Pancreas (tissue), 10 donors: ENCODE results near the gene PPME1. TPM values are rescaled to one million over a fixed set of nuclear protein-coding genes. Genes with fewer than 3 reads are reported as not detected.
"Not testable (repeated sequence)": the region's sequence is repeated elsewhere in the genome, so short reads cannot be mapped to it uniquely, and the experiment has no call there.

Experiments
- ATAC-seq, 4 donors: fragments of 200-7000 bp; cut with Tn5 transposase; one replicate each; pipeline versions ENCODE4 v1.8.0 to v1.9.1; 2020; ENCODE audit warnings: mild to moderate bottlenecking in 4 of 4, moderate library complexity in 4 of 4
- DNase-seq, 6 donors: peaks; one replicate each; pipeline ENCODE4 v3.0.0-alpha.2; 2020
- FAIRE-seq: peaks from 2 replicates; lab custom pipeline; 2012; peaks lifted over from hg19 to GRCh38; lab: Jason Lieb, UNC
- H3K27ac ChIP-seq, 4 donors: fragments of 200-600 bp; sonication (generic); 1 replicate in 3 of 4; 2 replicates in 1 of 4; pipeline versions ENCODE4 v1.5.0 to v1.8.0; 2020
- H3K27me3 ChIP-seq, 4 donors: fragments of 200-600 bp; one replicate each; pipeline ENCODE4 v1.8.0; 2021
- H3K36me3 ChIP-seq, 3 donors: fragments of 200-600 bp; sonication (generic) in 1 of 3; one replicate each; pipeline versions ENCODE4 v1.5.0 to v1.8.0; 2020 to 2021
- H3K4me1 ChIP-seq, 3 donors: fragments of 200-600 bp; one replicate each; pipeline ENCODE4 v1.8.0; 2021
- H3K4me3 ChIP-seq, 4 donors: fragments of 200-600 bp; sonication (generic) in 2 of 4; one replicate each; pipeline versions ENCODE4 v1.5.0 to v1.8.0; 2020 to 2021
- H3K9me3 ChIP-seq, 4 donors: fragments of 200-600 bp; one replicate each; pipeline ENCODE4 v1.8.0; 2021
- CTCF ChIP-seq, 4 donors: fragments of 200-600 bp; sonication (generic) in 3 of 4; IDR thresholded peaks; one replicate each; pipeline versions ENCODE4 v1.5.0 to v1.8.0; 2021; ENCODE audit warnings: antibody characterized with exemption in 4 of 4
- WGBS, 2 donors: extraction: QIAGEN DNeasy Blood & Tissue Kit; methylation state at CpG; one replicate each; pipeline ENCODE4 v1.1.7; 2013; 5-methylcytosine and 5-hydroxymethylcytosine counted together
- intact Hi-C, 3 donors: fragments of 100-400 bp; cut with DNase I; formaldehyde crosslinking; loops; one replicate each; pipeline versions ENCODE4 v1.11.1 to v1.14.2; 2022
- polyA plus RNA-seq, 2 donors: library from polyadenylated mRNA; stranded (reverse); fragments of 200-250 nt; gene quantifications; one replicate each; pipeline ENCODE4 v1.2.3, GENCODE V29; 2013
- total RNA-seq, 6 donors: library from RNA; stranded (reverse); fragmentation: NEBNext Ultra II Directional in 4 of 6; extraction: Animal tissue kit (Norgen Biotek cat#: 25700) in 4 of 6; gene quantifications; one replicate each; pipeline versions ENCODE4 v1.2.1 to v1.2.4, GENCODE V29; 2021 to 2023
- donor health status: healthy with polysubstance abuse.
- donor health status: DM: no; HTN: no; CAD: no; lungs with moderate emphysema.
- donor health status: DM: no; HTN: no; CAD: no.
- donor health status: control.
- donor health status: control.
- donor health status: Bipolar disorder and iron deficiency.
- donor health status: DM: yes; HTN: yes; CAD: no.
- donor health status: DM: no; HTN: no; CAD: no.
- donor health status: DM: no; HTN: no; CAD: no.
- donor health status: DM: yes; HTN: yes; CAD: no.

The PPME1 gene, protein sequence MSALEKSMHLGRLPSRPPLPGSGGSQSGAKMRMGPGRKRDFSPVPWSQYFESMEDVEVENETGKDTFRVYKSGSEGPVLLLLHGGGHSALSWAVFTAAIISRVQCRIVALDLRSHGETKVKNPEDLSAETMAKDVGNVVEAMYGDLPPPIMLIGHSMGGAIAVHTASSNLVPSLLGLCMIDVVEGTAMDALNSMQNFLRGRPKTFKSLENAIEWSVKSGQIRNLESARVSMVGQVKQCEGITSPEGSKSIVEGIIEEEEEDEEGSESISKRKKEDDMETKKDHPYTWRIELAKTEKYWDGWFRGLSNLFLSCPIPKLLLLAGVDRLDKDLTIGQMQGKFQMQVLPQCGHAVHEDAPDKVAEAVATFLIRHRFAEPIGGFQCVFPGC
- 10 to 100 TPM in 5 of 6 donors, 1 to 10 TPM in 1; 9.6 to 18.7 (median 13.6) TPM for total RNA-seq
- 10 to 100 TPM; 11.7 to 20.6 TPM for polyA plus RNA-seq

DNA sequence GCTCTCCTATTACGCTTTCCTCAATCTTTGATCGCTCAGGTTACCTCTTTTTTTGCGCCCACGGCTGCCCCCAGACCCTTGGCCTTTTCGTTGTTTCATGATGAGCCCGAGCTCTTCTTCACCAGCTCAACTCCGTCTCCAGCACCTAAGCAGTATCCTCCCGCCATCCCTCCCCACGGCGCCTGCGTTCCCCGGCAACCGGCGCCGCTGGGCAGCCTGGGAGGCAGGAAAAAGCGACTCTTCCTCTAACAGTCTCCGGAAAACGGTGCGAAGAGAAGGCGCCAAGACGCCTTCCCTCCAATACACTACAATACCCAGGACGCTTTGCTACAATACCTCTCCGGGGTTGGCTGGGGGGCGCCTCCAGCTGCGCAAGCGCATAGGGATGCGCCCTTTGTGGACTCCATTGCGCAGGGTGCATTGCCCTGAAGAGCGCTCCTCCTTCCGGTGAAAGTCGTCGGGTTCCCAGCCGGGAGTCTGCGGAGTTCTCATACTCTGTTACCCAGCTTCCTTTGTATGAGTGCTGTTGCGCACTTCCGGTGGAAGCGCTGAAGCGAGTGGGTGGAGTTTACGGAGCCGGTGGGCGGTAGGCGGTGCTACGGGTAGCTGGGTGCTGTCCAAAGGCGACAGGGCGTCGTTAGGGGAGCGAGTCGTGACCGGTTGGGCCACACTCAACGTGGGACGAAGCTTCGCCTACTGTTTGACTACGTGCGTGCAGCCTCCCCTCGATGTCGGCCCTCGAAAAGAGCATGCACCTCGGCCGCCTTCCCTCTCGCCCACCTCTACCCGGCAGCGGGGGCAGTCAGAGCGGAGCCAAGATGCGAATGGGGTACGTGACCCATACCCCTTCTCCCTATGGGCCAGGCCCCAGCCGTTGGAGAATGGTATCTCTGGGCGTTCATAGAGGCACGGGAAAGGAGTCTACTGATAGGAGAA lies at the start of gene PPME1, which contains the start of gene C2CD3:
TSS of gene PPME1 (plus strand) at position 596 of the 936 bp plus-strand sequence. CDS start at position 729, 133 bp downstream.
TSS of gene C2CD3 (minus strand) at position 309 of the 936 bp plus-strand sequence. CDS start at position 99, 210 bp downstream.
- peak in 1 of 4 donors; percentile 13 for TF ChIP-seq CTCF (IDR thresholded peaks at IDR 0.05)
- intact Hi-C loops: no loop called here
- FAIRE-seq: peak; percentile 86
- Histone ChIP-seq H3K36me3 (no peaks in the 10 kb centered on the region), H3K4me1 (peaks cover 14 to 20% (median 19%) of the 10 kb centered on the region in 3 donors), H3K4me3 (peak within 1 kb of the TSS; percentile 58 to 68 (median 63)), H3K27ac (peak within 1 kb of the TSS; percentile 74 to 86 (median 78)), H3K27me3 (no peaks in the 10 kb centered on the region), H3K9me3 (no peaks in the 10 kb centered on the region)
- WGBS, 2 donors: 0% methylated on average over 68 of the region's 68 CpGs
- ATAC-seq: peak; percentile 93 to 97 (median 95)
- peak; percentile 93 to 99 (median 98) for DNase-seq

DNA sequence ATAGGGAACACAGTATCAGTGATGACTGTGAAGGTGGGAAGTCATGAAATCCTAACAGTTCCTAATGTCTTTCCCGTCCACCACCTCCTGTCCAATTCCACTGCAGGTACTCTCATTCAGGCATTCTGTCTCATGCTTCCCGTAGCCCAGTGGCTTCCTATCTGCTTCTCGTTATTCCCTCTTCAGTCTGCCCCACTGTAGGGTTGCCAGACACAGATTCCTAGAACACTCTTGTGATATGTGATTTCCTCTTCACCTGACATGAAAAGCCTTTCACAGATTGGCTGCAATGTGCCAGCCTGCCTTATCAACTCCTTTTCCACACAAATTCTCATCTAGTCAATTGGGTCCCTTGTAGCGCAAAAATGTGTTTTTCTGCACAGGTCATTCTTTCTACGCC lies 49.3 kb upstream of the PPME1 start:
- H3K36me3 ChIP-seq: no peaks in the 10 kb centered on the region
- no peak overlapping the region for H3K27ac ChIP-seq
- no peak for FAIRE-seq
- 96 to 97% methylated on average over 5 of the region's 5 CpGs for WGBS, 2 donors
- no peaks in the 10 kb centered on the region for H3K9me3 ChIP-seq
- intact Hi-C loops: no loop called here
- TF ChIP-seq CTCF (IDR thresholded peaks at IDR 0.05): no peak
- no peak for ATAC-seq
- H3K4me3 ChIP-seq: no peak overlapping the region
- H3K27me3 ChIP-seq: no peaks in the 10 kb centered on the region
- no peaks in the 10 kb centered on the region for H3K4me1 ChIP-seq
- no peak for DNase-seq

DNA sequence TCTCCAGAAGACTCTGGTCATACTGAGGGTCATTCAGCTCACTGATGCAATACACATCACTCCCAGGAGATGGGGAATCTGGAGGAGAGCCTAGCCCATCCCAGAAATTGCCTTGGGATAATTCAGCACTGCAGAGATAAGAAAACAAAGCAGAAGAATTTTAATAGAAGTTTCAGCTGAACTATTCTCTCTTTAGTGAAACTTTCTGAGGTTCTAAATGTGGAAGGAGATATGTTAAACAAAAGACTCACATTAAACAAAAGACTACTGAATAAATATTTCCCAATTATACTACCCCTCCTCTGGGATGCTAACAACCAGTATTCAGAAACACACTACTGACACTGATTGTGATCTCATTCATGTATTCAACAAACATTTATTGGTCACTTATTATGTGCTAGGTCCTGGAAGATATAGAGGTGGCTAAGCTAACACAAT lies 48.1 kb upstream of the PPME1 start:
- no peaks in the 10 kb centered on the region for H3K27me3 ChIP-seq
- DNase-seq: no peak
- no peaks in the 10 kb centered on the region for H3K9me3 ChIP-seq
- H3K36me3 ChIP-seq: no peaks in the 10 kb centered on the region
- no peak for FAIRE-seq
- TF ChIP-seq CTCF (IDR thresholded peaks at IDR 0.05): no peak
- no peak overlapping the region for H3K4me3 ChIP-seq
- intact Hi-C loops: no loop called here
- no peak for ATAC-seq
- no peaks in the 10 kb centered on the region for H3K4me1 ChIP-seq
- no peak overlapping the region for H3K27ac ChIP-seq

DNA sequence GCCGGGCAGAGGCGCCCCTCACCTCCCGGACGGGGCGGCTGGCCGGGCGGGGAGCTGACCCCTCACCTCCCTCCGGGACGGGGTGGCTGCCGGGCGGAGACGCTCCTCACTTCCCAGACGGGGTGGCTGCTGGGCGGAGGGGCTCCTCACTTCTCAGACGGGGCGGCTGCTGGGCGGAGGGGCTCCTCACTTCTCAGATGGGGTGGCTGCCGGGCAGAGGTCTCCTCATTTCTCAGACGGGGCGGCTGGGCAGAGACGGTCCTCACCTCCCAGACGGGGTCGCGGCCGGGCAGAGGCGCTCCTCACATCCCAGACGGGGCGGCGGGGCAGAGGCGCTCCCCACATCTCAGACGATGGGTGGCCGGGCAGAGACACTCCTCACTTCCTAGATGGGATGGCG lies 42.0 kb upstream of the PPME1 start:
- H3K9me3 ChIP-seq, H3K4me3 ChIP-seq, H3K27me3 ChIP-seq, H3K36me3 ChIP-seq, FAIRE-seq, intact Hi-C loops, ATAC-seq, H3K27ac ChIP-seq, DNase-seq, H3K4me1 ChIP-seq: not testable (repeated sequence)
- WGBS, 2 donors: 97 to 100% methylated on average over 21 to 27 of the region's 33 CpGs

DNA sequence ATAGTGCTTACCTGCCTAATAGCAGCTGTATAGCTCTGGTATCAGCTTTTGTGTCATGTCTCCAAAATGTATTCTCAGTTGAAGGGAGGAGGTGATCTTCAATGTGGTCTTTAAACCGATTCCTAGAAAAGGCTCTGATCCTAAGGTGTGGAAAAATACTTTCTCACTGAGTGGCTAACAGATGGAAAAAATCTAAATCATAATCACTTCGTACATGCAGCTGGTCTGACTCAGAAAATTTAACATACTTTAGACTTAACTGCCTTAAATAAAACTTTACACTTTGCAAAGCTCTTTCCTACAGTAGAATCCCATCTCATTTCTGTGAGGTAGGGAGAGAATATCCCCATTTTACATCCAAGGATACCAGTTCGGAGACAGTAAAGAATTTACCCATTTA lies 38.3 kb upstream of the PPME1 start:
- intact Hi-C loops: no loop called here
- no peak for TF ChIP-seq CTCF (IDR thresholded peaks at IDR 0.05)
- ATAC-seq (no peak), DNase-seq (no peak), FAIRE-seq (no peak)
- no peaks in the 10 kb centered on the region for H3K4me1 ChIP-seq
- H3K27ac ChIP-seq: no peak overlapping the region
- 88 to 92% methylated on average over 3 of the region's 3 CpGs for WGBS, 2 donors
- no peak overlapping the region for H3K4me3 ChIP-seq
- no peaks in the 10 kb centered on the region for H3K9me3 ChIP-seq
- H3K27me3 ChIP-seq: no peaks in the 10 kb centered on the region
- peaks cover 0 to 3% (median 0%) of the 10 kb centered on the region in 3 donors for H3K36me3 ChIP-seq
